Measurements from ENCODE around the gene PLXNB1.

Gene PLXNB1

DNA sequence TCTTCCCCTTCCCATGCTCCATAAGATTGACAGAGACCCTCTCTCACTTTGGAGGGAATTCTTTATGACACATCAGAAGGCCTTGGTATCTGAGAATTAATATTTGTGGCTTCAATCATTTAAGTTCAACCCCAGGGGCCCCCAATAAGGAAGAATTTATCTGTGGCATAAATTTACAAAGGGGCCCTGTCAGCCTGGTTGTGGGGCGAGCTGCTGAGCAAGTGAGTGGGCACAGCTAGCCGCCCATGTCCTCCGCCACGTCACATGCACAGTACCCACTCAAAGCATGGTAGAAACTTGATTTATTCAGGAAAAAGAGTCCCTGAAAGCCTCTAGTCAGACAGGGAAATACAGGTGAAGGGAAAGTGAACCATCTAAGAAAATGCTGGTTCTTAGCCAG, 13.3 kb downstream of the PLXNB1 start:
- no peak for DNase-seq

DNA sequence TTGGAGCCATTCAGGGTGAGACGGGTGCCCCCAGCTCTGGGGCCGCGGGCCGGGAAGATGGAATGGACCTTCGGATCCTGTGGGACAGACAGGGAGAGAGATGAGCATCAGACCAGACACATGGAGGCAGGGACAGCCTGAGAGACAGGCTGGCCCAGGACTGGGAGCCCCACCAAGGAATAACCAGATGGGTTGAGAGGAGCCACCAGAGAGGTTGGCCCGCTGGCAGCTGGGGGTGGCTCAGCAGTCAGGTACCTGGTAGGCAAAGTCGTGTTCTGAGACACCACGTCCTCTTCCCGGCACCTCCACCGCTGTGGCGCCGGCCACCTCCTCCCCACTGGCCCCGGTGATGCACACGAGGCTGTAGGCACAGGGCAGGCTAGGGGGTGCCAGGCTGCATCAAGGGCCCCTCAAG, 13.8 kb downstream of the PLXNB1 start:
- no peak for DNase-seq

DNA sequence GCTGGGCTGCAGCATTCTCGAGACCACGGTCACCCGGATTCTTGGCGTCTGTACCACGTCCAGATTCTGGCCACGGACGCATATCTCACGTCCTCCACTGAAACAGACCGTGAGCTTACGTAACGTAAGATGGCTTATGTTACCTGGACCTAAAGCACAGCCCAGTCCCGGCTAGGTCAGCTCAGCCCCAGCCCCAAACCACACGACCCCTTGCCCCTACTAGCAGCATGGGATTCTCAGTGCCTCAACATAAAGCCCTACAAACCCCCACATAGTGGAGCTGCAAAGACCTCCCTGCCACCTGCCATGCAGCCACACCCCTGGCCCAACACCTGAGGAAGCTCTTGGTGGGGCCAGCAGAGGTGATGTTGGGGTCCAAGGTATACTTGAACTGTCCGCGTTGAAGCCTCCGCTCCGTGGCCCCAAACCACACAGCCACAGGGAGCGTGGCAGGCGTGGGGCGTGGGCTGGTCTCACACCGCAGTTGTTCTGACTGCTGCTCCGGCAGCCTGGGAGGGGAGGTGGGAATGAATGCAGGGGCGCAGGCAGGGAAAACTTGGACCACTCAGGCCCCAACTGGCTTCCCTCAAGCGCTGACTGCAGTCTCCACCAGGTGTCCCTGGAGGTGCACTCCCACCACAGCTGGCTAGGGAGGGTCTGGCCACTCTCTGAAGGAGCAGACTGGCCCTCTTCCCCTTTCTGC, 14.5 kb downstream of the PLXNB1 start:
- no peak for DNase-seq

DNA sequence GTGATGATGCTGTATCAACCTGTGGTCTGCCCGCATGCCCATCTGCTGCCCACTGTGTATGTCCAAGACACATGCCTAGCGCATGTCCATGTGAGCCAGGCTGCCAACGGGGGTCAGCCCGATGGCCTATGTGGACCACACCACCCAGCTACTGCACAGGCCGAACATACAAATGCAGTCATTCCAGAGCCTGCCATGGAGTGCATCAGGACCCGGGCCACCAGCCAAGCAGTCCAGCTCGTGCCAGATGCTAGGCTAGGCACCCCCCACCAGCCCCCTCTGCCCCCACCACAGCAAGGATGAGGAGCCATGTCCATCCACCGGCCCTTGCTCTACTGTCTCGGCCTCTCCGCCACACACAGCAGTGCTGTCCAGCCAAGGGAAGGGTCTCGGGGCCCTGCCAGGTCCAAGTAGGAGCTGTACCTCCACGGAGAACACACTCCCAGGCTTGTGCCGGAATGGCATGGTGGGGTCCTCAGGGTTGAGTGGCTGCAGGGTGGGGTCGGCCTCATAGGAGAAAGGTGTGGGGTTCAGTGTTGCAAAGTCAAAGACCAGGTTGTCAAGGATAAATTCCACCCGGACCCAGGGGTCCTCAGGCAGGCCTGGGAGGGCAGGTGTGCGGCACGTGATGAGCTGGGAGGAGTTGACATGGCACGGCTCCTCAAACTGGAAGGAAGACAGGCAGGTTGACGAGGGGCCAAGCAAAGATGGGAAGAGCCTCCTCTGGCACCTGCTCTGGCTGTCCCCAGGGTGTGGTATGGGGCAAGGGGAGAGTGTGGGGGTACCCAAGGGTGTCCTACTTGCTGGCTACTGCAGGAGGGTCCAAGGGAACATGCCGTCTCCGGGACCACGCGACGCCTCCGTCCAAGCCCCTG, 15.3 kb downstream of the PLXNB1 start:
- no peak for DNase-seq

DNA sequence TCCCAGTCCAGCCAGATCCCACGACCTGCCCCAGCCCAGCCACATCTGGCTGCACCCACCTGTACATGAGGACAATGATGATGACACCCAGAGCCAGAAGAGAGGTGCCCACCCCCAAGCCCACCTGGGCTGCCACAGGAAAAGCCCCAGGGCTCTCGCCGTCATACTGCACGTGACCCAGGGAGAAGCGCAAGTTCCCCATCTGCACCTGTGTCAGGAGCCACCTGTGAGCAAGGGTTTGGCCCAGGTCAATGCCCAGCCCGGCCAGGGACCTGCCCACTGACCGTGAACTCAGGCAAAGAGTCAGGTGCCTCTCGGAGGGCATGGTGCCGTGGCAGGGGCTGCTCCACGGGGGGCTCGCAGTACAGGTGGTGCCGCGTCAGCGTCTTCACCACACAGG, 16.3 kb downstream of the PLXNB1 start:
- DNase-seq, result no peak

DNA sequence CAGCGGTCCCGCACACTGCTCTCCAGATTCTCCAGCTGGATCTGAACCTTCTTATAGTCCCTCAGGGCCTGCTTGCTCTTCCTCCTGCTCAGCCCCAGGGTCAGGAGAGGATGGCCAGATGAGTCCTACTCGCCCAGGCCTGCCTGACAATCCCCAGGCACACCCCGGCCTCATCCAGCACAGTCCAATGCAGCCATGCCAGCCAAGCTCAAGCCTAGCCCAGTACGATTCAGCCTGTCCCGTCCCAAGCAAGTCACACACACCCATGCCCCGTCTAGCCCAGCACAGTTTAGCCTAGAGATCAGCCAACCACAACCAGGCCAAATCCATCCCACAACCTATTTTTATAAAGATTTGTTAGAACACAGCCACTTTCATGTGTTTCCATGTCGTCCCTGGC, 16.8 kb downstream of the PLXNB1 start:
- DNase-seq, result no peak

DNA sequence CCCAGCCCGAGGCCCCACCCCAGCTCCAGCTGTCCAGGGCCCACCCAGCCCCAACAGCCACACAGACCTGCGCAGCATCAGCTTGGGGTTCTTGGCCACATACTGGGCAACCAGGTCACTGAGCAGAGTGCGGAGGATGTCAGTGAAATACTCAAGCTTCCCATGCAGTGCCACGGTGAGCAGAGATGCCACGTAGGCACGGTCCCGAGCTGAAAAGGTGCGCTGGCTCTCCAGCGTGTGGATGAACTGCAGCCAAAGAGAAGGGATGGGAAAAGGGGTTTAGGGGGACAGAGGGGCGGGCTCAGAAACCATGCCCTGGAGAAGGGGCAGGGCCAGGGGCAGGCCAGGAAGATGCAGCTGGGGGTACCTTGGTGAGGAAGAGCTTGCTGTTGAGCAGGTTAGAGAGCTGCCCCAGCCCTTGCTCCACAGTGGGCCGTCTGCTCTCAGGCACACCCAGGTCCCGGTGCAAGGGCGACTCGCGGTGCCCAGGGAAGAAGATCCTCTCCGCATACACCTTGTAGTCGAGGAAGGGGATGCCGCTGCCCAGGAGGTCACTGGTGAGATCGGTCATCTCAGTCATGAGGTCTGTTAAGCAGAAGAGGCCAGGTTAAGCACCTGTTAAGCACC, 17.4 kb downstream of the PLXNB1 start:
- DNase-seq, result no peak

DNA sequence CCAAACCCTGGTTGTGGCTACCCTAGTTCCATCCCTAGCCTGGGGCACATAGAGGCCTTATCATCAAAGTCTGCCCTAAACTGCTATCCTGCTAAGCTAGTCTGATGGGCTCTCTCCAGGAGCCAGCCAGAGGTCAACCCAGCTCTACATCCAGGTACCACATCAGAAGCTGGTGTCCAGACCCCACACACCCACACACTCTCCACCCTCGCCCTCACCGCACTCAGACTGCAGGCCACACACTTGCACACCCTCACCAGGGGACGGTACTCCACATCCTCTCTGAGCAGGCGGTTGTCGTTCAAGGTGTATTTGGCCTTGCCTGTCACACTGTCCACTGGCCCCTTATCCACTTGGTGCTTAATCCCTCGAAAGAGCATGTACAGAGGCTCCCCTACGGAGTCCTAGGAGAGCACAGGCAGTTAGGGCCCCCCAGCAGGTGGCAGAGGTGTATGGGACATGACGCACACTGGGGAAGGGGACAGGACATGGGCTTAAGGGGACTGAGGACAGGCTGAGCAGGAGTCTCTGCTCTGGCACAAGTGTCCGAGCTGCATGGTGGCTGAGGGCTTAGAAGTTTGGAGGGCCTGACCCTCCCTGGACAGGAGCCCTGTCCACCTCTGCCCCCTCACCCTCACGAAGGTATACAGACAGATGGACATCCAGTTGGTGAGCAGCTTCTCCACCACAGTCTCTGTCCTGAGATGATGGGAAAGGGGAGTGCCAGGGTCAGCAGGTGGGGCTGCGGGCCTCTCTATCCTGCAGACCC, 18.1 kb downstream of the PLXNB1 start:
- DNase-seq, result no peak

DNA sequence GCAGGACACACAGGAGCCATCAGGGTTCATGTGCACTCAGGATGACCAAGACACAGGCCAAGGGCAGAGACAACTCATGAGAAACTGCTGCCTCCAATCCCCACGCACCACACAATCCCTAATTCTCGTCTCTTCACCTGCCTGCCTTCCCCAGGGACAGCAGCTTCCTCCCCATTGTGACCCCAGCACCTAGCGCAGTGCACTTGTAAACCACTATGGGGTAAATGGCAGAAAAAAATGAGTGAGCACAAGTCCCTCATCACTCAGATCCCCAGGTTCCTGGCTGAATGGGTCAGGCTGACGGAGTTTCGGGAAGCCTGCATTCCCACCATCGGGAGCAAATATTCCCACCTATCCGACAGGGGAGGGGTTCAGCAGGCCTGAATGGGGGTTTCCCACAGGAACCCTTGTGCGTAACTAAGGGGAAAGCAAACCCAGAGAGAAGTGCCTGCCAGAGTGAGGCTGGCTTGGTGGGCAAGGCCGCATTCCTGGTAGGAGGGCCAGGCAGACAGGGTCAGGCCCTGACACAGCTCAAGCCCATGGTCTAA, 18.8 kb downstream of the PLXNB1 start:
- DNase-seq, result no peak

DNA sequence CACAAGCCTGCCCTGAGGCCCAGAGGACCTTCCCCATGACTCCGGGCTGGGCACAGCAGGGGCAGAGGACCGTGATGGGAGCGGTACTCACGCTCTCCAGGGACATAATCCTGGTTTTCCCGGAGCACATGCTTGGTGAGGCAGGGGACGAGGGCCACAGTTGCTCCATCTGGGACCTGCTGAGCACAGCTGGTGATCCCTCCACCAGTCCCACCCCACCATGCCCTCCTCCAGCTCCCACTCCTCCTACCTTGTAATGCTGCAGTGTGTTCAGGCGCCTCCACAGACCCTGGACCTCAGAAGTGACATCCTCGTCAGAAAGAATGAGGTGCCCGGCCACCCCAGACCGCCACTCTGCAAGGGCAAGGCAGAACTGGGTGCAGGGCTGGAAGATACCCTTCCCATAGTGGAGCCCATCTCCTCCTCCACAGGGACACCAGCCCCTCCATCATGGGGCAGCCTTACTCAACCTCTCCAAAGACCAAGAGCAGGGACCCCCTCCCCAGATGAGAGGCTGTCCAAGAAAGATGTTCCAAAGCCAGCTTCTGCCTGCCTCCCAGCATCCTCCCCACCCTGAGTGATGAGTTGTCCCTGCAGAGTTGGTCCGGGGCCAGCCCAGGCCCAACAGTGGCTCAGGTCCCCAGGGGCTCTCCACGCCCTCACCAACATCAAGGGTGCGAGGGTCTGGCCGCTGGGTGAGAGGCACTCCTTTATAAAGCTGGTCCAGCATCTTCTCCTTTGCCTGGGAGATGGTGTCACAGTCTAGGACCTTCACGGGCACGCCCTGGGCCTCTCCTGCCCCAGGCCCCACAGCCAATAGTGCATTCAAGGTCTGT, 19.5 kb downstream of the PLXNB1 start:
- no peak for DNase-seq

DNA sequence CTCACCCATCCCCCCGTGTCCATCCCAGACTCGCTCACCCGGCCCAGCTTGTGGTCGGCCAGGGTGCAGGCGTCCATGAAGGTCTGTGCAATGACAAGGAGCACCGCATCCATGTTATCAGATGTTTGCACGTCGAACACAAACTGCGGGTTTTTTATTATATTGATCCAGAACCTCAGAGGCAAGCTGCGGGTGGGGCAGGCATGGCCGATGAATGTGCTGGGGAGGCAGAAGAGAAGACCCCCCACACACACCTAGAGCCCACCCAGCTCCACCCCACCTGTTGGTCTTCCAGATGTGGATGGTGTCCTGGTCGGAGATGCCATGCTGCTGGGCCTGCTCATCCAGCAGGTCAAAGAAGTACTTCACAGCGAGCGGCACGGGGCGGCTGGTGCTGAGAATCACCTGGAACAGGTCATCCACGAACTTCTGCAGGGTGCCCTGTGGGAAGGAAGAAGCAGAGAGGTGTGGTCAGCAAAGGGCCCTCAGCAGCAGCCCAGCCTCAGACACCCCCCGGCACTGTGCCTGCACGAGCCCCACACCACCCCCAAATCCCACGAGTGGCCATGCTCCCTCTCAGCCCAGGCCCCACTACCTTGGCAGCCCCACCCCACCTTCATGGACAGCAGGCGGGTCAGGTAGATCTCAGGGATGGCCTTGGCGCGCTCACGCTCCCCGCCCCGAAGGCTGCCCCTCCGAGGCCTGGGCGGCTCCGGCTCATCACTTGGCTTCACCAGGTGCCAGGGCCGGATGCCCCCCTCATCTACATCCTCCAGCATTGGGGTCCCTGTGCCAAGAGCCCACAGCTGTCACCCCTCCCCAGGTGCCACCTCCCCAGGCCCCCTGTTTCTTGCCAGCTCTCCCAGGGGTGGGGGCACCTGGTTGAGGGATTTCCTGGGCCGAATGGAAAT, 20.3 kb downstream of the PLXNB1 start:
- no peak for DNase-seq

DNA sequence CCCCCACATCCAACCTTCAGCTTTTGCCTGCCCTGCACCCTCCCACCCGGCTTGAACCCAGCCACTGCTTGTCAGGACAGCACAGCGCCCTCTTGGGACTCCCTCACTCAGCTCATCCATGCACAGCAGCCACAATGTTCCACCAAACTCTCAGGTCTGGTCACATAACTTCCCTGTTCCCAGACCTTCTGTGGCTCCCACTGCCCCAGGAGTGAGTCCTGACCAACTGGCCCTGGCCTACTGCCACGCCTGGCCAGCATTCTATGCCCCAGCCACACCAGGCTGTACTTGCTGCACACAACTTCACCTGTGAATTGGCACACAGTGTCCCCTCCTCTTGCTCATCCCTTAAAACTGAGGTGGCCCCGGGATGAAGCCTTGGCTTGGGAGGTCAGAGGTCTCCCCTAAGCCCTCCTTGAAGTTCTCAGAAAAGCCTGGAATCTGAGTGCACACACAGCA, 21.0 kb downstream of the PLXNB1 start:
- no peak for DNase-seq

DNA sequence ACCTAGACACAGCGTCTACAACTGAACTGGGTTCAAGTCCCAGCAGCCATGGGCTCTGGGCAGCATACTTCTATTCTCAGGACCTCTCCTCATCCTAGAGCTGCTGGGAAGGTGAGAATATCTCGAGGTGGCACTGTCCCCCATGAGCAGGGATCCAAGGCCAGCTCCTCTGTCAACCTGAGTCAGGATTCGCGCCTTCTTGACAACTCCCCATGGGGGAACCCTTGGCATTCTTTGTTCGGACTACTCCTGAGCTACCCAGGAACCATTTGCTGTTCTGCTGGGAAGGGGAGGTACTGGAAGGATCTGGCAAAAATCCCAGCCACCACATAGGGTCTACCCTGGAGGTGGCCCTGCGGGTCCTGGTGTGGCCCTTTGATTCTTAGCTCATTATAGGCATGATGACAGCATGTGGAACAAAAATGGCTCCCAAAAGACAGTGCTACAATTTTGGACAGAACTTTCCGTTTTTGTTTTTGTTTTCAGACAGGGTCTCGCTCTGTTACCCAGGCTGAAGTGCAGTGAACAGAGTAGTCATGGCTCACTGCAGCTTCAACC, 22.3 kb downstream of the PLXNB1 start:
- DNase-seq, result no peak

DNA sequence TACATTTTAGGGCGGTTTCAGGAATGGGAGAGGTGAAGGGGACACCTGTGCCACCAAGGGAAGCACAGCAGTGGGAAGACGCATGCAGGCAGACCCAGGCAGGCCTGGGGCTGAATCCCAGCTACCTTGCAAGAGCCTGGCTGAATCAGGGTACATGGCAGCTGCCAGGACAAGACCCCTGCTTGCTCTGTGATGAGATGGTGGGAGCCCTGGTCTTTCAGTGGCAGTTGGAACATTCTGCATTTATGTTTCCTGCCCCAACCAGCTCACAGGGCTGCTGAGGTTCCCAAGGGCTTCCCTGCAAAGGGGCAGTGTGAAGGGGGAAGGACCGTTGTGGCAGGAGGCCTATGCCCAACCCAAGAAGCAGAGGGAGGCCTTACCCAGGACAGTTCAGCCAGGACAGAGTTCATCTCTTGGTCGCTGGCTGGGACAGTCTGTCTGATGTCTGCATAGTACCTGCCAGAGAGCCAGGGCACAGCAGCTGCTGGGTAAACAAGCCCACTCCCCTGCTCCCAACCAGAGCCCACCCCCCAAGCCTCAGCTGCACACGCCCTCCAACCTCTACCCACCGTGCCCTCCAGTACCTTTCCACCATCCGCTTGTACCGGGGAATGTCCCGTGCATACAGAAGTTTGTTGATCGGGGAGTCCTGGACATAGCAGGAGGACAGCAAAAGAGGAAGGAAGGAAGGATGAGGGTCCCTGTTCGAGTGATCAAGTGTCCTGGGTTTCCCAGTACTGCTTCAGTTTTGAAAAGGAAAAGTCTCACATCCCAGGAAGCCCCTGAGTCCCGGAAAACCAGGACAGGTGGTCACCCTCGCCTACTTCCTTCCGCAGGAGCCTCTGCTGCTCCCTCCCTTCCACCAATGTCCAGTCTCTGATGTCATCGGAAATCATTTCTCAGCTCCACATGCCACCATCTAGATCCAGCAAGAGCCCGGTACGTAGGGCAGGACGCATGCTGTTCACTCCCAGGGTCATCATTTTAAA, 23.1 kb downstream of the PLXNB1 start:
- DNase-seq, result no peak

DNA sequence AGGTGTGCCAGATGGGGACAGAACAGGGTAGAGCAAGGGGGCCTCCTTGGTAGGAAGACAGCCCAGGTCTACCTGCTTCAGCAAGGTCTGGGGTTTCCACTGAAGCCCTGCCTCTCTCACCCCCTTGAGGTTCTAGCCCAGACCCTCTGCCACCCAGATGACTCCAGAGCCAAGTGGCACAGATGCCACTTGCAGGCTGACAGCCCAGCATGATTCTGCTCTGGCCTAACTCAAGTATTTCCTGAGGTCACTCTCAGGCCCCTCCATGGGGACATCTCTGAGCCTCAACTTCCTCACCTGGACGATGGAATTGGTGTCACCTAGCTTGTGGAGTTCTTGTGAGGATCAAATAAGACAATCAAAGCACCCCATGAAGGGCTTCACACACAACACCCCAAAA, 23.9 kb downstream of the PLXNB1 start:
- DNase-seq, result no peak

DNA sequence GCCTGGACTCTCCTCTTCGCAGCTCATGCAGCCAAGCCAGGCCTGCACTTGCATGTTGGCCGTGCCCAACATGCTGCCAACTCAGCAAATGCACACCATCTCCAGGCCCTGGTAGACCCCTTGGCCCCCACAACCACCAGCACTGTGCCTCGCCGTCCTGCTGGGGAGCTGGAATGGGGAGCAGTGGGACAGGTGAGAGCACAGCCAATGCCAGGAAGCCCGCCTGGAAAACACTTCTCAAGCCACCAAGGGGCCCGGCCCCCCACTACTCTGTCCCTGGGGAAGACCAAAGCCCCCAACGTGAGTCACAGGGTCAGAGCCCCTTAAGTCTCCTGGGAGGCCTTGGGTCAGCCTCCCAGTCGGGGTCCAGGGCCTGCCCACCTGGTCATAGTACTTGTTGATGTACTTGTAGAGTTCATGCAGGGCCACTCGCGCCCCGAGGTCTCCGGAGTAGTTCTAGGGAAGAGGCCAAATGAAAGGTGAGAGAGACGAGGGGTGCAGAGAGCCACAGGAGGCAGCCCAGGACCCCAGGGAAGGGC, 24.5 kb downstream of the PLXNB1 start:
- no peak for DNase-seq

DNA sequence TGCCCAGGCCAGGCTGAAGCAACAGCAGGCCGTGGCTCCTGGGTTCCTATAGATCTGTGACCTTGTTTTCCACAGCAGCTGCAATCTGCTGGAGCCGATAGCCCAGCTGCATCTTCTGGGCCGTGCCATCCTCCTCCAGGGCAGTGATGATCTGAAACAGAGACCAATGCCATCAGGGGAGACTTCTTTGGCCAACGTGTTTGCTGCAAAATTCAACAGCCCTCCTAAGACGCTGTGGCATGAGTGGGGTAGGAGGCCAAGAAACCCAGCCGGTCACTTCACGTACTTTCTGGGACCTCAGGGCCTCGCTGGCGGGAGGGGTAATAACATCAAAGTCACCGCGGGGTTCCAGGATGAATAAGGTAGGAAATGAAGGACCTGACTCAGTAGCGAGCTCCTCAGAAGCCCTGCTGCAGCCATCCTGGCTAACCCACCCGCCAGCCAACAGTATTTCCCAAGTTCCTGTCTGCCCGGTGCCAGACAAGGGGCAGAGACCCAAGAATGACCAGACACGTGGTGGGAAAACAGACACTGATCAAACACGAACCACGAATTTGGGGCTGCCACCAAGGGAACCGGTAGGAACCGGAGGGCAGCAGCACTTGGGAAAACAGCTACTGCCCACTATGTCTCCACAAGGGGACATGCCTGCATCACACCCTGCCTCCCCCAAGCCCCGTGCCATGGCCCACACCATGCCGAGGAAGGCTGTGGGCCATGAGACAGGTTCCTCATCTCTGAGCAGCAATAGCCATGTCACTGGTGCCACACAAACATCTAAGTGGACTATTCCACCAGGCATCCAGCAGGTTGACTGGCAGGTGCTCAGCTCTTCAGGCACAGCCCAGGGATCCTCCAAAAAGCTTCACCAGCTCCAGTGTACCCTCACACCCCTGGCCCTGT, 25.2 kb downstream of the PLXNB1 start:
- DNase-seq, result no peak
